HG02759 (cell line): ENCODE results near the gene LPCAT1.
"Not testable (repeated sequence)": the region's sequence is repeated elsewhere in the genome, so short reads cannot be mapped to it uniquely, and the experiment has no call there.

Source experiments
- ATAC-seq: cut with Tn5 transposase; IDR thresholded peaks from one replicate; pipeline ENCODE4 v1.9.1; 2021; ENCODE audit warnings: mild to moderate bottlenecking, moderate library complexity; ENCODE audit not compliant: unreplicated experiment

Gene LPCAT1

DNA sequence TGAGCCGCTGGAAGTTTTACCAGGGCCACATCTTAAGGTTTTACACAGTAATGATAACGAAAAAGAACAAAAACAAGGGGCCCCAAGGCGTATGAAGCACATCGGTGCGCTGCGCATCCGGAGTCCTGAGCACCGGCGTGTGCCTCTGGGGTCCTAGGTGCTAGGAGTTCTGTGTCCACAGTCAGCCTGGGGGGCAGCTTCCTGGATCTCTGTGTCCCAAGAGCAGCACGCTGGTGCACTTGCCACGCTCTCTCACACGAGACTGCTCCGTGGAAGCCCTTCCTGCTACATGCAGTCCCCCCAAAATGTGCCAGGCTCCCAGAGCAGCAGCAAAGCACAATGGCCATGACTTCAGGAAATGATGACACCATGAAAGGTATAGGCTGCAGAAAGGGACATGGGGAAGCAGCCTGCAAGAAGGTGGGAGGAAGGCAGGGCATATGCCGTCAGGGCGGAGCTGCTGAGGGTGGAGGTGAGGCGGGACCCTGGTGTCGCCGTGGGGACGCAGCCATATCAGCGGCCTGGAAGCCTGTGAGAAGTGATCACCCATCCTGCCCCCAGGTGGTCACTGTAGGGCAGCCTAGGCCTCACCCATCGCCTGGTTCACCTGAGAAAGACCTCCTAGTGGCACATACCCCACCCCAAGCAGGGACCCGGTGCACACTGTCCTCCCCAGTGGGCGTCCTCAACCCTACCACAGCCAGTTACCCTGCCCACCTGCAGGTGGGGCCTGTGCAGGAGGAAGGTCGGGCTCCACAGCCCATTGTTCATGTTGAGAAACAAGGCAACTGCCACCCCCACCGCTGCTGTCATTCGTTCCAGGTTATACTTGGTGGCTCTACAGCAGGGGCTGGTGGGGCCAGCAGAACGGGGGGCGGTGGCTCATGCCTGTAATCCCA is 54.9 kb downstream of the LPCAT1 start:
- no peak for ATAC-seq

DNA sequence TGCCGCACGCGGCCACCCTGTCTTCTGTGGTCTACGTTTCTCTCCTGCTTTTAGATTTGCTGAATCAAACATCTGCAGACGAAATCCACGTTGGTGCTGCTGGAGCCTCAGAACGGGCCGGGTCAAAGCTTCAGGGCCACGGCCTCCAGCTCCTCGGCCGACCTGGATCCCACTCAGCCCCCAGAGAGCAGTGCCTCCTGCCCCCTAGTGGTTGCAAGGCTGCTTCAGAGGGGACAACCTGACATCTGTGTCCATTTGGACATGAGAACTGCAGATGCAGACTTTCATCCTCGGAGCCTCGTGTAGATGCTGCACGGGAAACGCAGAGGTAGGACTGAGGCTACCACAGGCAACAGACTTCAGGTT is 55.5 kb downstream of the LPCAT1 start:
- no peak for ATAC-seq

DNA sequence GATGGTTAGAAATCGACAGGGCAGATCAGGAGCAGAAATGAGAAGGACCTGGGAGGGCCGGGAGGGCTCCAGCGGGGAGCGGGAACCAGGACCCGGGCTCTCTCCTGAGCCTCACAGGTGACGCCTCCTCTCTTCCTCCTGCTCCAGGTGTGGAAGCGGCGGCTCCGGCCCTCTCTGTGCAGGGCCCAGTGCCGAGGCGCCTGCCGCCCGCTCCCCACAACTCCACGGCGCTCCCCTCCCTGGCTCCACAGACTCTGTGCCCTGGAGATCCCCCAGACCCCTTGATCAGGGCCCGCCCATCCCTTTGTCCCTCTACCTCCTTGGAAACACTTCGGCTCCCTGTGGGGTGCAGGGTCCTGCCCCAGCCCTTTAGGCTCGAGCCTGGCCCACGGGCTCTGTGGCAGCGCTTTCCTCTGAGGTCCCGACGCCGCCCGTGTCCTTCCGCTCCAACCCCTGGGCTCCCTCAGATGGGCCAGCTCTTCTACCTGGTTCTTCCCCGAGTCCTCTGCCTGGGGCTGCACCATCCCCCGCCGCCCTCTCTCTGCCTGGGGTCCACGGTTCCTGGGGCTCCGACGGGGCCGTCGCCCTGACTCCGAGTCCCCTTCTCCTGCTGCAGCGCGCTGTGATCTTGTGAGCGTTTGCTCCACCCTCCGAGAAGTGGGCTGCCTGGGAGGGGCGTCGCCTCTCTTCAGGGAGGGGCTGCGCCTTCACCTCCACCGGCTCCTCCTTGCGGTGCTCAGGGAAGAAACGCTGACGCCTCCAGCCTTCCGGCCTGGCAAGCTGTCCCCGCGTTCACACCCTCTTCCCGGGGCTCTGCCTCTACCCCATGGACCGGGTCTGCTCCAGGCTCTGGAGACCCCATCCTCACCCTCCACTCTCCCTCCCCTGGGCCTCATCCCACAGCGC is 56.2 kb downstream of the LPCAT1 start:
- ATAC-seq: no peak

DNA sequence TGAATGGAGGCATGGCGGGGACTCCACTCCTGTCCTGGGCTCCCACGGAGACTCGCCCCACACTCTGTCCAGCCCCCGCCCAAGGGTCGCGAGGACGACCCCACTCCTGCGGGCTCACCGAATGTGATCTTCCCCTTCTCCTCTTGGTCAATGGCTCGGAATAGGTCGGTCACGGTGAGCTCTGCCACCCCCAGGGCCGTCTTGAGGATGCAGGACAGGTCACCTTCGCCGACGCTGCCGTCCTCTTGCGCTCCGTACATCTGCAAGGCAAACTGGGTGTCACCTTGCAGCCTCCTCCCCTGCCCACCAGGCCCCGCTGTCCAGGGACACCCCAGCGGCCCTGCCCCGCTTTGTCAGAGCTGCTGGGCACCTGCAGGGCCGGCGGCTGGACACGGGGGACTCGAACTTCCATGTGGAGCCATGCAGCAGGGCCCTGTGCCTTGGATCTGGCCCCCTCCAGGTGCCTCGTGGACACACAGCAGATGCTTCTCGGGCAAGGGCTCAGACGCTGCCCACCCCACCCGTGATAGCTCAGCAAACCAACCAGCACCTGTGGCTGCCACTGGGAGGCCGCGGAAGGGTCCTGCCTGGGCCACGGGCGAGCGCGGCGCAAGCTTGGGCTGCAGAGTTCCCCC is 57.0 kb downstream of the LPCAT1 start:
- no peak for ATAC-seq

DNA sequence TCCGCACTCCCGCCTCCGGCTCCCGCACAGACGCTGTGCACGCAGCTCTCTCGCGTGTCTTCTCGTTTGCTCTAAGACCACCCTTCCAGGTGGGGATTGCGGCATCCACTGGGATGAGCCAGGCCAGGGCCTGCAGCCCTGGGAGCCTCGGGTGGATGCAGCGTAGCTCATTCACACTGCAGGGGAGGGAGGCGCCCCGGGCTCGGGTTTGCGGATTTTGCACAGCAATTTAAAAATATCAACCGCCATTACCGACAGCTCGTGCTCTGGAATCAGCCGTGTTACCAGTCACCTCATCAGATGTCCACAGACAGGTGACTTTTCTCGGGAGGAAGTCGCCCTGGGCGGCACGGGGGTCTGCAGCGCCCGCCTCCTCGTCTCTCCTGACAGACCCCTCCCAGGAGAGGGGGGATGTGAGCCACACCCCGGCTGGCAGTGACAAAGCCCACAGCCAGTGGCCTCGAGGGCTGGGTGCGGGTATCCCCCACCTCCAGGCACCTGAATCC is 57.7 kb downstream of the LPCAT1 start:
- ATAC-seq: no peak

DNA sequence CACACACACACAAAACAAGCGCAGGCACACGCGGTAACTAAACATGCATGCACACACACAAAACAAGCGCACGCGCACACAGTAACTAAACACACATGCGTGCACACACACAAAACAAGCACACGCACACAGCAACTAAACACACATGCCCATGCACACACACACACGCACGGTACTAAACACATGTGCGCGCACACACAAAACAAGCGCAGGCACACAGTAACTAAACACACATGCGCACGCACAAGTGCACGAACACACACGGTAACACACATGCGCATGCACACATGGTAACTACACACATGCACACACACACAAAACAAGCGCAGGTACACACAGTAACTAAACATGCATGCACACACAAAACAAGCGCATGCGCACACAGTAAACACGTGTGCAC is 58.6 kb downstream of the LPCAT1 start:
- no peak for ATAC-seq

DNA sequence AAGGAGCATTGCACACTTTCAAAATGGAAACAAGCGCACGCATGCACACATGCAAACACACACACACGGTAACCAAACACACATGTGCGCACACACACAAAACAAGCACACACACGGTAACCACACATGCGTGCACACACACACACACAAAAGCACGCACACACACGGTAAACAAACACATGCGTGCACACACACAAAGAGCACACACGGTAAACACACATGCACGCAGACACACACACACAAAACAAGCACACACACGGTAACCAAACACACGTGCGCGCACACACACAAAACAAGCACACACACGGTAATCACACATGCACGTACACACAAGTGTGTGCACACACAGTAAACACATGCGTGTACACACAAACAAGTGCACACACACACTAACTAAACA is 59.2 kb downstream of the LPCAT1 start:
- ATAC-seq: no peak

DNA sequence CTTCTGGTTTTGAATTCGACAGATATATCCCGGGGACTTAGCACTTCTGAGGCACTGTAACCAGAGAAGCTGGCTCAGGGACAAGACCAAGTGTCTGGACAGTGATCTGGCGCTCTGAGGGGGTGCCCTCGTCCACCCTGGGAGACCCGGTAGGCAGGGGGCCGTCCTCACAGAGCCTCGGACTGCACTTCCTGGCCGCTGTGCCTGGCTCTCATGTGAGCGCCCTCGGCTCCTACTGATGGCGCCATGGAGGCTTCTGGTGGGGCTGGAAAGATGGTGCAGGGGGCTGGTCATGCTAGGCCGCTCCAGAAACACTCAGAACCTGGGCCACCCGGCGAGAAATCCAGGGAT is 59.7 kb downstream of the LPCAT1 start:
- ATAC-seq: no peak

DNA sequence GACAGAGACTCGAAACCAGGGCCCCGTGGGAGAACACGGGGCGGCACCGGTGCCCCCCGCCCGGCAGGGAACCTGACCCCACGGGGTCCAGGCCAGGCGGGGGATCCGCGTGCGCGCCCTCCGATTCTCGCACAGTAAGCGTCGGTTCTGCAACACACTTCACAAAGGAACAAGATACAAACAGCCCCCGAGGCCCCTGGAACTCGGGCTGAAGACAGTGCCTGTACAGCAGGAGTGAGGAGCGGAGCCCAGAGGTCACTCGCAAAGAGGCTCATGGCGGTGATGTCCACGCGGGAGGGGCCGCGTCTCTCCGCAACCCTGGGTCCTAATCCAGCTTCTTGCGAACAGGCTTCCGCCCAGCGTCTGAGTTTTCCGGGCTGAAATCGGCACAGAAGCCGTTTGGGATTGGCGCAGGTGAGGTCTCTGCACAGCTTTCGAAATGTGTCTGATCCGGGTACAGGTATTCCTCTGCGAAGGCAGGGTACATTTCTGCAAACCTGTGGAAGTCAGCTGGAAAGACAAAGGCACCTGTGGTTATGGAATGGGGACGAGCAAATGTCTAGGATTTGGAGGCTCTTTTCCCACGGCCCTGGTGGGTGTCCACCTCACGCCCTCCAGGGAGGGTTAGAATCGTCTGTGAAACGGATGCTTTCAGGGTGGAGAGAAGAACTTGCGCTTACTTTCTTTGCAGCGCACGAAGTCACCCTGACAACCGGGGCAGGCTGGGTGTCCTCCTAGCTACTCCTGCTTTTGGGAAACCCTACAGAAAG is 60.2 kb downstream of the LPCAT1 start:
- no peak for ATAC-seq

DNA sequence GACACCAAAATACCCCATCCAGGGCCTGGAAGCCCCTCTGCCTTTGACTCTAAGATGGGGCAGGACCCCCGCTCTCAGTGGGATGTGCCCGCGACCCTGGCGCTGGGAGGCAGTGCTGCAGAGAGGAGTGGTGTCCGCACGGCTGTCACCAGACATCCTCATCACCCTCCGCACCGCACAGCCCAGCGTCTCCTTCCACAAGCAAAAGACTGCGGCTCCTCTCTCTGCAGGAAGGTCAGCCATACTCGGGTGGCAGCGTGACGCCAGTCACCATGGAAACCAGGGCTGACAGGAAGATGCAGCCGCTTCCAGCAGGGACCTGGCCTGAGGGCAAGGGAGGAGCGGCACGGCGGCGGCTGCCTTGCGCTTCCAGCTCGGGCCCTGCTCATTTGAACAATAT is 61.4 kb downstream of the LPCAT1 start:
- no peak for ATAC-seq

DNA sequence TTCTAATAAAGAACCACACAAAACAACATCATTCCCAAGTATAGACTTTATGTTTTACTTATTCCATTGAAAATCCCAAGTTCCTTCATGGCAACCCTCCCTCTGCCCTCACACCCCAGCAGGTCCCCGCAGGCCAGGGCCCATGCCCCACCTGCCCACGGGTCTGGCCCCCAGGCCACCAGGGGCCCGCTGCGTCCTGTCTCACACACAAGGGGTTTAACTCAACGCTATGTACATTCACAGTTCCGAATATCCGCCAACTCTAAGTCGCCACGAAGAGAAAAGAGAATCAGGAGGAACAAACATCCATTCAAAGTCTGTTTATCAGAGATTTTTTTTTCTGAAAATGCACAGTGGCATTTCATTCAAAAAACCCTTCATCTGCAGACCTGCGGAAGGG is 62.4 kb downstream of the LPCAT1 start:
- no peak for ATAC-seq

DNA sequence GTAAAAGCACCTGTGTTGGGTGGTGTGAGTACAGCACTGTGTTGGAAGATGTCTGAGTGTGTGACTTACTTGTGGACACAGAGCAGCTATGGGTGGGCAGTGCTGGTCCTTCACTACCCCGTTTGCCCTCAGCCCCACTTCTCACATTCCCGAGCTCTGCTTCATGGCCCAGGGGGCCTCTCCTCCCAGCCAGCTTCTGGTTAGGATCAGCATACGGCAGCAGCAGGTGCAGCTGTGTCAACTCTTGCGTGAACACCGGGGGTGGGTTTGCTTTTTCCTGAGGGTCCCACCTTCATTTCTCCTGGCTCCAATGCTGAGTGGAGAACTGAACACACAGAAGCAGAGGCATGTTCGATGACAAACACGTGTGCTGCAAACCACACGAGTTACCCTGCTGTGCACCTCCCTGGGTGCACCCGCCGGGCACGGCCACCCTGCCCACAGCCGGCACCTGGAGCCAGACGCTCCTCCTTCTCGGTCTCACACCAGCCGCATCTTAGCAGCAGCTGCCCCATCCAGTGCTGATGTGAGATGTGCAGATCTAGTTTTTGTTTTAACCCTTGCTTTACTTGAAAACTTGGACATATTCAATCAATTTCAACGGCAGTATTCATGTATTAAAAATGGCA is 63.6 kb downstream of the LPCAT1 start:
- ATAC-seq: no peak

DNA sequence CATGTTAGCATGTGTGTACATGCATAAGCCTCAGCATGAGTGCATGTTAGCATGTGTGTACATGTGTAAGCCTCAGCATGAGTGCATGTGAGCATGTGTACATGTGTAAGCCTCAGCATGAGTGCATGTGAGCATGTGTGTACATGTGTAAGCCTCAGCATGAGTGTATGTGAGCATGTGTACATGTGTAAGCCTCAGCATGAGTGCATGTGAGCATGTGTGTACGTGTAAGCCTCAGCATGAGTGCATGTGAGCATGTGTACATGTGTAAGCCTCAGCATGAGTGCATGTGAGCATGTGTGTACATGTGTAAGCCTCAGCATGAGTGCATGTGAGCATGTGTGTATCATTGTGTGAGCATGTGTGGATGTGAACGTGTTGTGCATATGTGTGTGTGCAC is 64.3 kb downstream of the LPCAT1 start:
- not testable (repeated sequence) for ATAC-seq

DNA sequence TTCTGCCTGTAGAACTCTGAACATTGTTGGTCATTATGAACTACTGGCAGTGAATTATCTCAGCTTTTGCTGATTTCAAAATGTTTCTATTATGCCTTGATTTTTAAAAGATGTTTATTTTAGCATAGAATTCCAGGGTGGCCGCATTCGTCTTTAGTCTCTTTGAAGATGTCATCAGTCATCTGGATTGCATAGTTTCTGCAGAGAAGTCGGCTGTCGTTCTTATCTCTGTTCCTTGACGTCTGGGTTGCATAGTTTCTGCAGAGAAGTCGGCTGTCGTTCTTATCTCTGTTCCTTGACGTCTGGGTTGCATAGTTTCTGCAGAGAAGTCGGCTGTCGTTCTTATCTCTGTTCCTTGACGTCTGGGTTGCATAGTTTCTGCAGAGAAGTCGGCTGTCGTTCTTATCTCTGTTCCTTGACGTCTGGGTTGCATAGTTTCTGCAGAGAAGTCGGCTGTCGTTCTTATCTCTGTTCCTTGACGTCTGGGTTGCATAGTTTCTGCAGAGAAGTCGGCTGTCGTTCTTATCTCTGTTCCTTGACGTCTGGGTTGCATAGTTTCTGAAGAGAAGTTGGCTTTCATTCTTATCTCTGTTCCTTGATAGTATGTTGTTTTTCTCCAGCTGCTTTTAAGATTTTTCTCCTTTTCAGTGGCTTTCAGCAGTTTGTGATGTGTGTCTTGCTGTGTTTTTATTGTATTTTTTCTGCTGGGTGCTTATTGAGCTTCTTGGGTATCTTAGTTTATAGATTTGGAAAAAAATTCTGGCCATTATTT is 67.5 kb downstream of the LPCAT1 start:
- ATAC-seq: not testable (repeated sequence)

DNA sequence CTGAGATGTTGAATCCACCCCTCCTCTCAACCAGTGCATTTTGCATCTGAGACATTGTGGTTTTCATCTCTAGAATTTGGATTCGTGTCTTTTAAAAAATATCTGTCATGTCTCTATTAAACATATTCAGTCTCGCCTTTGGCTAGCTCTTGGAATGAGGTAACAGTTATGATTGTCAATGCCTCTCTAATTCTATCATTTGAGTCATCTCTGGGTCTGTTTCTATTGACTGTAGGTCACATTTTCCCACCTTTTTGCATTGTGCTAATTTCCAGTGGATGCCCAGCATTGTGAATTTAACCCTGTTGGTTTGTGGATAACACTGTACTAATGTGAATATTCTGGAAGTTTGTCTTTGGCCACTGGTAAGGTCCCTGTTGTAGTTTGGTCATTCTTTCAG is 70.1 kb downstream of the LPCAT1 start:
- ATAC-seq: no peak

DNA sequence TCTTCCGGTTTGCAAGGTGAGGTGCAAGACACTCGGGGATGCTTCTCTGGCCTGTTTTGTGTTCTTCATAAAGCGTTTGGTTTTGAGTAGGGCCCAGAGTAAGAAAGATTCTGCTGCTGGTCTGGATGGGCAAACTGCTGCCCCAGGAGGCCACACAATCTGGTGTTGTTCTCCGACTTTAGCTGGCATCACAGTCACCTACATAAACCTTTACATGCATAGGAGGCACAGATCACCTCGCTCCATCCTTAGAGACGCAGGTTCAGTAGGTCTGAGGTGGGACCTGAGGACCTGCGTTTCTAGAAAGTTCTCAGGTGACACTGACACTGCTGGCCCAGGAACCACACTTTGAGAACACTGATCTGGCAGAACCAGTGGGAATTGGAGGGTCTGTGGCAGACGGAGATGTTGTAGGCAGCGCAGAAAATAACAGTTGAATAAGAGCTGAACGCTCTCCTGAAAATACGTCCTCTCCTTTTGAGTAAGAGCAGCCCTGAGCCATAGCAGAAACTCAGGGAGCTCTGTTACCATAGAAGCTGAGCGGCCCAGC is 74.6 kb downstream of the LPCAT1 start:
- no peak for ATAC-seq

DNA sequence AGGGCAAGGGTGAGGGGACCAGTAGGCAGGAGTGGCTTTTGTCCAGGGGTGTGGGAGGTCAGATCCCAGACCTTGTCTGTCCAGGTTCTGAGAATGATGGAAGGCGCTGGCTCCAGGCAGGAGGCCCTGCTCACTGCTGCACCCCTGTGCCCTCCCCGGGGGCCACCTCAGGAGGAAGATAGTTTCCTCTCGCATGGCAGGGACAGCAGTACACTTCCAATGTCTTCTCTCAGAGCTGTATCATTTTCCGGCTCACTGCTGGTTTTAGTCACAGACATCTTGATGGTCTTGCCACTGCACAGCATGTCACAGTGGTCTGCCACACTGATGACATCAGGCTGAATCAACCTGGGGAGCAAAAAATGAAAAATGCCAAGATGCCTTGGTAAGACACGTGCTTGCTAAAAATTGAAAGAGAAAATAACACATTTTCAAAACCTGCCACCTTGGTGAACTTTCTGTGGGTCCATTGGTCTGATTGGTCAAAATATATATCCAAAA is 75.2 kb downstream of the LPCAT1 start:
- no peak for ATAC-seq

DNA sequence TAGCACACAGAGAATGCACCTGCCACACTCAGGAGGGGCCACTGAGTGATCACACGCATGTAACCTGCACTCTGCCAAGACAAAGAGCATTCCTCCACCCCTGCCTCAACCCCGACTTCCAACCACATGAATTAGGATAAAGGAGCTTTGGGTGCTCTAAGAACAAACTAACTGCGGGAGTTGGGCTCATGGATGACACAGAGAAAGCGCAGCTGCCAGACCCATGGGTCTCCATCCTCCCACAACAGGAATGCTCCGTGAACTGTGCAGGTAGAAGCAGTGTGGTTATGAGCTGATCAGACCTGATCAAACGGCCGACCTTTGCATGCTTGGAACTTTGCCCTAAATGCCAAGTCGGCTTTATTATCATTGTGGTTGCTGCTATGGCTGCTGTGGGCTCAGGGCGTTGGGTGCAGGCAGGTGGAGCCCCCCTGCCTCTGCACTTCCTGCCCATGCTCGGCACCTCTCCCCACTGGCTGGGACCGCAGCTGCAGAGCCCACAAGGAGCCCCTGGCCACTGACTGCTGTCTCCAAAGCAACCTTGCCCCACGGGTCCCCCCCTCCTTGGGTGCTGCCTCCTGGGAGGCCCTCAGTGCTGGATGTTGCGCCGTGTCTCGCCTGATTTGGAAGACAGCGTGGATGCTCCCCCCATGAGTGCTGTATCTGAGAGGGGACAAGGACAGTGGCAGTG is 75.9 kb downstream of the LPCAT1 start:
- no peak for ATAC-seq
